K562 (cell line): ENCODE data around the gene DGCR2. TPM values are rescaled to one million over a fixed set of nuclear protein-coding genes. Genes with fewer than 3 reads are reported as not detected.

Experiments
- ATAC-seq: fragments of 200-7000 bp; cut with Tn5 transposase; 3 replicates; pipeline ENCODE4 v1.9.1; 2020; ENCODE audit warnings: moderate library complexity
- BruUV-seq: library from RNA; stranded (reverse); fragments of 400-500 nt; replicated peaks from 2 replicates; lab custom pipeline; 2021; lab: Mats Ljungman, UMichigan
- CTCF ChIA-PET: fragments of 300-600 bp; formaldehyde crosslinking; extraction: SDS; loops from one replicate; lab custom pipeline; 2021; ENCODE audit warnings: low intra/inter-chr PET ratio; lab: Yijun Ruan, JAX
- POLR2A ChIA-PET: fragments of 300-600, 350-650 bp; sonication (Branson Sonifier 250); formaldehyde crosslinking; extraction: SDS; loops from one replicate; lab custom pipeline; 2021; ENCODE audit warnings: antibody characterized with exemption, inconsistent platforms; lab: Yijun Ruan, JAX
- DNase-seq, 4 experiments: peaks; one replicate each; pipeline versions ENCODE4 v3.0.0 to v3.0.0-alpha.2; 2011 to 2018; ENCODE audit warnings: low spot score in 3 of 4, mixed read lengths in 3 of 4; ENCODE audit errors: extremely low read depth in 1 of 4
- FAIRE-seq: peaks from 2 replicates; lab custom pipeline; 2011; peaks lifted over from hg19 to GRCh38; lab: Jason Lieb, UNC
- H2AFZ ChIP-seq: 2 replicates; pipeline ENCODE4 v1.6.0; 2011; ENCODE audit warnings: low read depth, low read length, control low read depth, inconsistent platforms
- H3K27ac ChIP-seq: fragments of 200-600 bp; 3 replicates; pipeline ENCODE4 v1.8.0; 2011; ENCODE audit warnings: low read depth, mild to moderate bottlenecking, control low read depth, inconsistent platforms, low read length, moderate library complexity, mixed read lengths; ENCODE audit errors: extremely low read depth
- H3K27me3 ChIP-seq, 2 experiments: fragments of 300-600 bp in 1 of 2; 2 replicates in 1 of 2; 3 replicates in 1 of 2; pipeline versions ENCODE4 v1.6.0 to v1.8.0; 2011; ENCODE audit warnings: inconsistent platforms in 2 of 2, low read length in 2 of 2, mild to moderate bottlenecking in 1 of 2, mixed read lengths in 1 of 2, moderate library complexity in 1 of 2; ENCODE audit not compliant: control insufficient read depth in 2 of 2, insufficient read depth in 2 of 2
- H3K36me3 ChIP-seq: fragments of 300-600 bp; 3 replicates; pipeline ENCODE4 v1.8.0; 2011; ENCODE audit warnings: mild to moderate bottlenecking, low read length, inconsistent platforms; ENCODE audit not compliant: control insufficient read depth, insufficient read depth
- H3K4me1 ChIP-seq, 2 experiments: fragments of 200-600 bp in 1 of 2; replicated peaks in 1 of 2; 2 replicates in 1 of 2; 3 replicates in 1 of 2; pipeline versions ENCODE4 v1.5.1 to v1.8.0; 2011; ENCODE audit warnings: inconsistent platforms in 2 of 2, low read length in 2 of 2, mild to moderate bottlenecking in 1 of 2, mixed read lengths in 1 of 2, moderate library complexity in 1 of 2; ENCODE audit not compliant: control insufficient read depth in 2 of 2, insufficient read depth in 2 of 2
- H3K4me2 ChIP-seq: 2 replicates; pipeline ENCODE4 v1.6.1; 2011; ENCODE audit warnings: low read length, control low read depth, inconsistent platforms, mixed read lengths; ENCODE audit not compliant: insufficient read depth
- H3K4me3 ChIP-seq: fragments of 200-600 bp; sonication (generic), shearing (Covaris generic); 2 replicates; pipeline ENCODE4 v1.5.1; 2016; ENCODE audit warnings: control low read depth, inconsistent platforms
- H3K79me2 ChIP-seq: fragments of 200-600 bp; 3 replicates; pipeline ENCODE4 v1.8.0; 2011; ENCODE audit warnings: low read length, inconsistent platforms; ENCODE audit not compliant: control insufficient read depth, insufficient read depth
- H3K9ac ChIP-seq, 2 experiments: 2 replicates each; pipeline versions ENCODE4 v1.6.0 to v1.6.1; 2011; ENCODE audit warnings: low read depth in 2 of 2, low read length in 2 of 2, control low read depth in 1 of 2, inconsistent platforms in 1 of 2, mild to moderate bottlenecking in 1 of 2, mixed read lengths in 1 of 2; ENCODE audit not compliant: insufficient read depth in 1 of 2
- H3K9me1 ChIP-seq: one replicate; pipeline ENCODE4 v1.6.0; 2011; ENCODE audit warnings: inconsistent platforms, mild to moderate bottlenecking, low read length, moderate library complexity; ENCODE audit not compliant: control insufficient read depth, insufficient read depth
- H3K9me3 ChIP-seq: replicated peaks from 2 replicates; pipeline ENCODE4 v1.5.1; 2011; ENCODE audit warnings: low read depth, low read length, inconsistent platforms; ENCODE audit not compliant: control insufficient read depth, insufficient read depth
- H4K20me1 ChIP-seq: replicated peaks from 2 replicates; pipeline ENCODE4 v1.6.1; 2011; ENCODE audit warnings: low read length, inconsistent platforms, mixed read lengths; ENCODE audit not compliant: control insufficient read depth, insufficient read depth
- BRCA1 ChIP-seq, 2 experiments: fragments of 450-650 bp in 1 of 2; sonication (generic) in 1 of 2; formaldehyde crosslinking in 1 of 2; IDR thresholded peaks; 2 replicates each; pipeline versions ENCODE4 v1.5.0 to v1.6.1; 2017 to 2020; ENCODE audit warnings: mild to moderate bottlenecking in 1 of 2, missing genetic modification reagents in 1 of 2
- CREB3 ChIP-seq: fragments of 450-650 bp; conservative IDR thresholded peaks from 2 replicates; pipeline ENCODE4 v1.6.1; 2016; ENCODE audit warnings: missing genetic modification characterization, low read depth, mild to moderate bottlenecking, missing compliant biosample characterization, moderate library complexity
- E2F3 ChIP-seq: fragments of 250-450 bp; sonication (Bioruptor Pico); IDR thresholded peaks from 2 replicates; pipeline ENCODE4 v1.4.0; 2020; ENCODE audit warnings: mild to moderate bottlenecking
- GATA2 ChIP-seq: sonication (generic); formaldehyde crosslinking; IDR thresholded peaks from 2 replicates; pipeline ENCODE4 v1.4.0; 2020; ENCODE audit warnings: mild to moderate bottlenecking, missing genetic modification reagents
- KAT8 ChIP-seq: fragments of 450-650 bp; IDR thresholded peaks from 2 replicates; pipeline ENCODE4 v1.6.1; 2016; ENCODE audit warnings: low read depth, mild to moderate bottlenecking
- NR2C2 ChIP-seq, 2 experiments: fragments of 200-800 bp in 1 of 2; sonication (Bioruptor generic) in 1 of 2; sonication (generic) in 1 of 2; formaldehyde crosslinking in 1 of 2; IDR thresholded peaks; 2 replicates each; pipeline versions ENCODE4 v1.6.1 to v1.8.0; 2016 to 2022; ENCODE audit warnings: mild to moderate bottlenecking in 1 of 2, missing compliant biosample characterization in 1 of 2, missing genetic modification characterization in 1 of 2, missing genetic modification reagents in 1 of 2
- POLR2B ChIP-seq: fragments of 450-650 bp; IDR thresholded peaks from 2 replicates; pipeline ENCODE4 v1.6.1; 2018; ENCODE audit warnings: low read depth; ENCODE audit not compliant: partially characterized antibody
- POLR2G ChIP-seq: fragments of 200-400 bp; formaldehyde crosslinking; IDR thresholded peaks from 2 replicates; pipeline ENCODE4 v1.6.1; 2017; ENCODE audit warnings: low read depth, mild to moderate bottlenecking, antibody characterized with exemption, low read length, moderate library complexity
- PURB ChIP-seq: sonication (generic); formaldehyde crosslinking; IDR thresholded peaks from 2 replicates; pipeline ENCODE4 v1.9.0; 2021; ENCODE audit warnings: low read depth, mild to moderate bottlenecking, missing genetic modification reagents
- SNIP1 ChIP-seq: fragments of 450-650 bp; IDR thresholded peaks from 2 replicates; pipeline ENCODE4 v1.7.1; 2017; ENCODE audit warnings: low read depth, mild to moderate bottlenecking
- THAP7 ChIP-seq: fragments of 250-450 bp; sonication (Bioruptor Pico); IDR thresholded peaks from 2 replicates; pipeline ENCODE4 v1.5.0; 2021
- THRB ChIP-seq: fragments of 450-650 bp; formaldehyde crosslinking; conservative IDR thresholded peaks from 2 replicates; pipeline ENCODE4 v1.4.0; 2022; ENCODE audit warnings: mild to moderate bottlenecking, missing genetic modification characterization
- USF1 ChIP-seq: sonication (generic); formaldehyde crosslinking; IDR thresholded peaks from 2 replicates; pipeline ENCODE4 v1.9.0; 2022; ENCODE audit warnings: mild to moderate bottlenecking, missing genetic modification reagents
- ZNF12 ChIP-seq: sonication (generic); formaldehyde crosslinking; IDR thresholded peaks from 2 replicates; pipeline ENCODE4 v1.4.0; 2020; ENCODE audit warnings: mild to moderate bottlenecking, missing genetic modification reagents
- ZNF639 ChIP-seq, 2 experiments: fragments of 200-800 bp in 1 of 2; sonication (Bioruptor generic) in 1 of 2; sonication (generic) in 1 of 2; formaldehyde crosslinking in 1 of 2; IDR thresholded peaks in 1 of 2; conservative IDR thresholded peaks in 1 of 2; 2 replicates each; pipeline versions ENCODE4 v1.5.0 to v1.6.1; 2016 to 2020; ENCODE audit warnings: missing compliant biosample characterization in 1 of 2, missing genetic modification characterization in 1 of 2, missing genetic modification reagents in 1 of 2
- WGBS: fragments of 100-300 bp; shearing (Covaris generic); methylation state at CpG from one replicate; pipeline ENCODE4 v1.1.6; 2016; ENCODE audit warnings: low coverage, mixed read lengths; ENCODE audit not compliant: insufficient coverage; ENCODE audit errors: missing lambda C conversion rate; 5-methylcytosine and 5-hydroxymethylcytosine counted together
- in situ Hi-C: fragments of 300-500 bp; cut with MboI; formaldehyde crosslinking; loops from 4 replicates; pipeline ENCODE4 v1.15.0; 2018; ENCODE audit warnings: inconsistent platforms, mixed read lengths
- intact Hi-C: fragments of 100-400 bp; cut with micrococcal nuclease; formaldehyde crosslinking; loops from 2 replicates; pipeline ENCODE4 v1.14.2; 2022
- polyA plus RNA-seq, 8 experiments: library from polyadenylated mRNA; depleted of rRNA in 4 of 8; stranded (reverse) in 5 of 8; unstranded in 3 of 8; fragments of >200 nt; fragmentation: Nextera tagmentation in 2 of 8; fragmentation: Illumina TruSeq in 1 of 8; extraction: Ambion mirVana in 2 of 8; extraction: Trizol in 1 of 8; gene quantifications; 2 replicates each; pipeline versions ENCODE4 v1.2.1 to v1.2.3, GENCODE V29; 2011 to 2014; ENCODE audit warnings: inconsistent platforms in 1 of 8, missing spikeins in 1 of 8
- total RNA-seq, 7 experiments: library from RNA; depleted of rRNA in 6 of 7; stranded (reverse); fragments of >200 nt in 6 of 7; fragmentation: Illumina TruSeq in 2 of 7; extraction: Trizol in 2 of 7; gene quantifications; 2 replicates each; pipeline versions ENCODE4 v1.2.1 to v1.2.3, GENCODE V29; 2011 to 2021; ENCODE audit warnings: low replicate concordance in 1 of 7

Gene DGCR2
- total and polyA plus RNA-seq, 9 of the 15 experiments (the other 6 are each of a cell fraction or from before 2014, with no cell fraction given): 0.69 to 101 (median 56.4) TPM

GRCh38 chr22:19055801-19056200 lies 66.4 kb downstream of the DGCR2 start:
- no peak overlapping the region for H3K4me2 ChIP-seq
- WGBS: 93% methylated on average over 17 of the region's 17 CpGs
- H4K20me1 ChIP-seq: peaks cover 19% of the 10 kb centered on the region; the same call in 1 of the 2 replicates
- in situ Hi-C loops: no loop called here
- H3K9me3 ChIP-seq: no peaks in the 10 kb centered on the region
- ATAC-seq (no peak), DNase-seq (no peak), FAIRE-seq (no peak)
- ChIA-PET POLR2A (interaction anchor here (1.1 to 4.4 kb wide), 3 partner anchors 8 to 40 kb away, joined by 4 to 29 read pairs (median 9); no protein-coding TSS in a partner anchor), CTCF (no interaction called here)
- intact Hi-C loops: no loop called here
- H3K4me1 ChIP-seq: peaks cover 2 to 6% of the 10 kb centered on the region in 2 experiments; a peak in 3 of 5 replicates
- H3K27ac ChIP-seq: no peak overlapping the region
- BruUV-seq: no TSS peak
- peak overlapping the region in 1 of 2 experiments; percentile 3; a peak in 1 of 4 replicates for H3K9ac ChIP-seq
- H2AFZ ChIP-seq: no peak overlapping the region
- no peaks in the 10 kb centered on the region for H3K79me2 ChIP-seq
- no peaks in the 10 kb centered on the region for H3K27me3 ChIP-seq
- peaks cover 85% of the 10 kb centered on the region for H3K36me3 ChIP-seq
- no peak overlapping the region for H3K4me3 ChIP-seq
- peaks cover 7% of the 10 kb centered on the region for H3K9me1 ChIP-seq
- TF ChIP-seq SNIP1: no peak
- no peak for TF ChIP-seq THAP7 (CRISPR knock-in tag)
- TF ChIP-seq POLR2B: no peak
- TF ChIP-seq ZNF639 (CRISPR knock-in tag; conservative IDR thresholded peaks at IDR 0.05 in 1 of 2, IDR thresholded peaks at IDR 0.05 in 1 of 2): no peak
- peak; percentile 36; the same call in 1 of the 2 replicates for TF ChIP-seq ZNF12
- 0 out of 2 replicates have a peak, but pooled peaks have one; percentile 18 for TF ChIP-seq USF1
- TF ChIP-seq PURB (CRISPR knock-in tag): 0 out of 2 replicates have a peak, but pooled peaks have one; percentile 76
- TF ChIP-seq CREB3 (tag): no peak
- TF ChIP-seq NR2C2 (CRISPR knock-in tag; IDR thresholded peaks at IDR 0.05): peak; percentile 37; the same call in 1 of the 2 replicates
- no peak for TF ChIP-seq NR2C2 (tag; IDR thresholded peaks at IDR 0.05)
- no peak for TF ChIP-seq E2F3 (CRISPR knock-in tag)
- 0 out of 2 replicates have a peak, but pooled peaks have one; percentile 15 for TF ChIP-seq POLR2G
- TF ChIP-seq GATA2 (CRISPR knock-in tag): no peak
- TF ChIP-seq THRB (CRISPR knock-in tag): no peak
- TF ChIP-seq BRCA1 (IDR thresholded peaks at IDR 0.05): no peak
- peak; percentile 78; the same call in 1 of the 2 replicates for TF ChIP-seq BRCA1 (CRISPR knock-in tag; IDR thresholded peaks at IDR 0.05)
- TF ChIP-seq KAT8: no peak
